Gastroesophageal sphincter (tissue), 3 donors: ENCODE data around the gene GRPEL1.

ENCODE experiments used
- CTCF ChIP-seq, 4 experiments: fragments of 200-600 bp in 2 of 4; fragments of 450-650 bp in 2 of 4; sonication (generic) in 1 of 4; IDR thresholded peaks; one replicate each; pipeline ENCODE4 v1.5.1; 2017 to 2019; ENCODE audit warnings: antibody characterized with exemption in 4 of 4, mild to moderate bottlenecking in 2 of 4, moderate library complexity in 2 of 4
- POLR2A ChIP-seq, 2 donors: fragments of 450-650 bp; IDR thresholded peaks; one replicate each; pipeline ENCODE4 v1.6.1; 2017; ENCODE audit warnings: antibody characterized with exemption in 2 of 2, mild to moderate bottlenecking in 2 of 2, moderate library complexity in 1 of 2

GRCh38 chr4:7045553-7045952 lies 22.3 kb downstream of the GRPEL1 start:
- no peak for TF ChIP-seq POLR2A (IDR thresholded peaks at IDR 0.05)
- no peak for TF ChIP-seq CTCF (IDR thresholded peaks at IDR 0.05)
